Gastrocnemius medialis (tissue), 4 donors: ENCODE data around the gene BCL2L13.

ENCODE experiments used
- CTCF ChIP-seq, 5 experiments: fragments of 450-650 bp in 3 of 5; fragments of 200-600 bp in 2 of 5; sonication (generic) in 2 of 5; IDR thresholded peaks in 4 of 5; conservative IDR thresholded peaks in 1 of 5; 1 replicate in 4 of 5; 2 replicates in 1 of 5; pipeline ENCODE4 v1.5.1; 2016 to 2019; ENCODE audit warnings: antibody characterized with exemption in 5 of 5, mild to moderate bottlenecking in 3 of 5, moderate library complexity in 3 of 5
- POLR2A ChIP-seq, 2 donors: fragments of 450-650 bp; IDR thresholded peaks; one replicate each; pipeline ENCODE4 v1.6.1; 2017; ENCODE audit warnings: antibody characterized with exemption in 2 of 2, mild to moderate bottlenecking in 2 of 2, moderate library complexity in 2 of 2

- no peak for TF ChIP-seq CTCF (IDR thresholded peaks at IDR 0.05 in 4 of 5, conservative IDR thresholded peaks at IDR 0.05 in 1 of 5)
- no peak for TF ChIP-seq POLR2A (IDR thresholded peaks at IDR 0.05)
Measured at GRCh38 chr22:17761138-17761488, 122.6 kb downstream of the BCL2L13 start.
